ENCODE measurements around the gene CAV2.

The CAV2 gene

GRCh38 chr7:116546054-116546453 lies 46.5 kb downstream of the CAV2 start:
- H3K27ac ChIP-seq = no peak overlapping the region
- TF ChIP-seq CTCF (IDR thresholded peaks at IDR 0.05) (no peak), ZFX (IDR thresholded peaks at IDR 0.05; ENCODE audit: borderline replicate concordance) (no peak)

GRCh38 chr7:116546916-116547315 lies 47.4 kb downstream of the CAV2 start:
- TF ChIP-seq CTCF (IDR thresholded peaks at IDR 0.05) (no peak), ZFX (IDR thresholded peaks at IDR 0.05; ENCODE audit: borderline replicate concordance) (no peak)
- H3K27ac ChIP-seq = no peak overlapping the region

GRCh38 chr7:116547347-116547746 lies 47.8 kb downstream of the CAV2 start:
- TF ChIP-seq CTCF (IDR thresholded peaks at IDR 0.05) = no peak
- TF ChIP-seq ZFX (IDR thresholded peaks at IDR 0.05; ENCODE audit: borderline replicate concordance) = no peak
- H3K27ac ChIP-seq = no peak overlapping the region

GRCh38 chr7:116548506-116548905 lies 49.0 kb downstream of the CAV2 start:
- no peak overlapping the region for H3K27ac ChIP-seq
- TF ChIP-seq CTCF (IDR thresholded peaks at IDR 0.05) (no peak), ZFX (IDR thresholded peaks at IDR 0.05; ENCODE audit: borderline replicate concordance) (no peak)

GRCh38 chr7:116549370-116549769 lies 49.8 kb downstream of the CAV2 start:
- H3K27ac ChIP-seq = no peak overlapping the region
- TF ChIP-seq ZFX (IDR thresholded peaks at IDR 0.05; ENCODE audit: borderline replicate concordance) = no peak
- TF ChIP-seq CTCF (IDR thresholded peaks at IDR 0.05) = no peak

- H3K27ac ChIP-seq = no peak overlapping the region
- no peak for TF ChIP-seq CTCF (IDR thresholded peaks at IDR 0.05)
- TF ChIP-seq ZFX (IDR thresholded peaks at IDR 0.05; ENCODE audit: borderline replicate concordance) = no peak
Observed at GRCh38 chr7:116551692-116552091, 52.2 kb downstream of the CAV2 start.

- TF ChIP-seq CTCF (IDR thresholded peaks at IDR 0.05) (no peak), ZFX (IDR thresholded peaks at IDR 0.05; ENCODE audit: borderline replicate concordance) (no peak)
- H3K27ac ChIP-seq = no peak overlapping the region
Observed at GRCh38 chr7:116552602-116553001, 53.1 kb downstream of the CAV2 start.
